MG63 (cell line): Measurements from ENCODE around the gene LRRC51. TPM values are rescaled to one million over a fixed set of nuclear protein-coding genes. Genes with fewer than 3 reads are reported as not detected.
"Not testable (repeated sequence)": the region's sequence is repeated elsewhere in the genome, so short reads cannot be mapped to it uniquely, and the experiment has no call there.

Experiments
- DNase-seq: peaks from one replicate; pipeline ENCODE4 v3.0.0-alpha.2; 2020
- H3K27me3 ChIP-seq: fragments of 250-450 bp; sonication (Bioruptor Pico); 2 replicates; pipeline ENCODE4 v1.5.1; 2020; ENCODE audit warnings: mild to moderate bottlenecking, moderate library complexity
- H3K36me3 ChIP-seq: fragments of 250-450 bp; sonication (Bioruptor Pico); 2 replicates; pipeline ENCODE4 v1.5.1; 2020; ENCODE audit warnings: mild to moderate bottlenecking, moderate library complexity
- H3K4me3 ChIP-seq: fragments of 250-450 bp; sonication (Bioruptor Pico); 2 replicates; pipeline ENCODE4 v1.5.1; 2020; ENCODE audit warnings: mild to moderate bottlenecking, moderate library complexity
- H3K9me3 ChIP-seq: fragments of 250-450 bp; sonication (Bioruptor Pico); 2 replicates; pipeline ENCODE4 v1.5.1; 2020; ENCODE audit warnings: mild to moderate bottlenecking, moderate library complexity
- total RNA-seq: library from RNA; depleted of rRNA; stranded (reverse); fragments of >200 nt; shearing (Covaris generic); gene quantifications from 2 replicates; pipeline ENCODE4 v1.2.3, GENCODE V29; 2014; ENCODE audit warnings: low replicate concordance; rRNA removed

Gene LRRC51
- total RNA-seq, 1 experiment from 2014 or later, result 17.4 TPM

GRCh38 chr11:72141066-72141465 lies 60.4 kb downstream of the LRRC51 start:
- Histone ChIP-seq H3K36me3 (peaks cover 19% of the 10 kb centered on the region), H3K27me3 (no peaks in the 10 kb centered on the region), H3K9me3 (peaks cover 7% of the 10 kb centered on the region; the same call in 1 of the 2 replicates), H3K4me3 (no peak overlapping the region)
- peak; percentile 78 for DNase-seq

- DNase-seq, result peak; percentile 61
- H3K36me3 ChIP-seq, result peaks cover 30% of the 10 kb centered on the region
- not testable (repeated sequence) for H3K27me3 ChIP-seq, H3K9me3 ChIP-seq, H3K4me3 ChIP-seq
Measured at GRCh38 chr11:72142086-72142485, 61.4 kb downstream of the LRRC51 start.

- peak; percentile 33 for DNase-seq
- peaks cover 34% of the 10 kb centered on the region for H3K36me3 ChIP-seq
- not testable (repeated sequence) for H3K4me3 ChIP-seq, H3K9me3 ChIP-seq, H3K27me3 ChIP-seq
Measured at GRCh38 chr11:72142543-72142942, 61.9 kb downstream of the LRRC51 start.

GRCh38 chr11:72144807-72145565 lies 64.3 kb downstream of the LRRC51 start:
- Histone ChIP-seq H3K9me3 (no peaks in the 10 kb centered on the region), H3K4me3 (no peak overlapping the region), H3K36me3 (peaks cover 42% of the 10 kb centered on the region), H3K27me3 (no peaks in the 10 kb centered on the region)
- DNase-seq, result peak; percentile 90

Other genes with a start within 250 kb of the LRRC51 start
- gene DEFB108B, start 247.7 kb upstream of the LRRC51 start, total RNA-seq, result not detected in 2 replicates
- gene DEFB131B, start 202.4 kb upstream of the LRRC51 start, total RNA-seq, result not detected in 2 replicates
- gene XNDC1N, start 152.3 kb upstream of the LRRC51 start, total RNA-seq, result 4.8 and 7.7 TPM in 2 replicates
- 24.2 and 36.2 TPM in 2 replicates for gene RNF121, start 151.8 kb upstream of the LRRC51 start, total RNA-seq
- 1.0 TPM in 1 of 2 replicates, not detected in the other for gene IL18BP, start 81.9 kb upstream of the LRRC51 start, total RNA-seq
- gene NUMA1, start 308 bp upstream of the LRRC51 start, total RNA-seq, result 104 and 158 TPM in 2 replicates
- gene LAMTOR1, start 22.4 kb downstream of the LRRC51 start, total RNA-seq, result 89.9 and 130 TPM in 2 replicates
- gene TOMT, start 25.1 kb downstream of the LRRC51 start, total RNA-seq, result not detected in 2 replicates
- 54.0 and 124 TPM in 2 replicates for gene ANAPC15, start 31.8 kb downstream of the LRRC51 start, total RNA-seq
- 1.1 and 4.5 TPM in 2 replicates for gene FOLR3, start 54.9 kb downstream of the LRRC51 start, total RNA-seq
- 0.23 and 3.0 TPM in 2 replicates for gene FOLR1, start 111.3 kb downstream of the LRRC51 start, total RNA-seq
- gene FOLR2, start 135.9 kb downstream of the LRRC51 start, total RNA-seq, result not detected in 2 replicates
- gene INPPL1, start 143.9 kb downstream of the LRRC51 start, total RNA-seq, result 25.6 and 51.8 TPM in 2 replicates
- not detected in 2 replicates for gene PHOX2A, start 163.3 kb downstream of the LRRC51 start, total RNA-seq